T-cell (primary cell): ENCODE data around the gene APOBEC3C. TPM values are rescaled to one million over a fixed set of nuclear protein-coding genes. Genes with fewer than 3 reads are reported as not detected.
"Not testable (repeated sequence)": the region's sequence is repeated elsewhere in the genome, so short reads cannot be mapped to it uniquely, and the experiment has no call there.

Experiments
- ATAC-seq, 4 experiments: fragments of 200-7000 bp in 3 of 4; fragments of 150-1000 bp in 1 of 4; cut with Tn5 transposase; replicated peaks in 1 of 4; 1 replicate in 3 of 4; 2 replicates in 1 of 4; pipeline ENCODE4 v1.10.0; 2021; ENCODE audit warnings: moderate library complexity in 3 of 4, mild to moderate bottlenecking in 2 of 4, moderate number of reproducible peaks in 1 of 4
- CTCF ChIA-PET, 2 donors: fragments of 300-600 bp; sonication (Branson Sonifier 250); formaldehyde crosslinking; loops; one replicate each; lab custom pipeline; 2022; ENCODE audit warnings: antibody characterized with exemption in 2 of 2; lab: Charles Lee
- POLR2A ChIA-PET, 2 donors: fragments of 300-600 bp; sonication (Branson Sonifier 250); formaldehyde crosslinking; loops; one replicate each; lab custom pipeline; 2022; ENCODE audit warnings: antibody characterized with exemption in 2 of 2; lab: Charles Lee
- DNase-seq, 35 experiments: peaks; one replicate each; pipeline versions ENCODE4 v3.0.0 to v3.0.0-alpha.2; 2013 to 2023
- H3K27ac ChIP-seq: one replicate; pipeline ENCODE4 v1.5.1; 2013; ENCODE audit warnings: low read length
- H3K27me3 ChIP-seq, 2 experiments: replicated peaks in 1 of 2; 1 replicate in 1 of 2; 2 replicates in 1 of 2; pipeline versions ENCODE4 v1.6.1 to v1.7.0; 2013; ENCODE audit warnings: low read length in 1 of 2, mixed read lengths in 1 of 2; ENCODE audit not compliant: control insufficient read depth in 2 of 2, insufficient read depth in 2 of 2; ENCODE audit errors: extremely low read depth in 1 of 2
- H3K36me3 ChIP-seq, 2 donors: 1 replicate in 1 of 2; 2 replicates in 1 of 2; pipeline versions ENCODE4 v1.6.1 to v1.7.0; 2013; ENCODE audit warnings: low read length in 1 of 2; ENCODE audit not compliant: control insufficient read depth in 2 of 2, insufficient read depth in 1 of 2; ENCODE audit errors: extremely low read depth in 1 of 2
- H3K4me1 ChIP-seq, 2 experiments: 1 replicate in 1 of 2; 2 replicates in 1 of 2; pipeline versions ENCODE4 v1.6.1 to v1.7.0; 2013; ENCODE audit warnings: low read length in 2 of 2, mixed read lengths in 1 of 2; ENCODE audit not compliant: insufficient read depth in 2 of 2, control insufficient read depth in 1 of 2; ENCODE audit errors: extremely low read depth in 1 of 2
- H3K4me3 ChIP-seq, 2 donors: 1 replicate in 1 of 2; 2 replicates in 1 of 2; pipeline versions ENCODE4 v1.5.1 to v1.7.0; 2013; ENCODE audit warnings: mild to moderate bottlenecking in 2 of 2, low read length in 1 of 2, moderate library complexity in 1 of 2; ENCODE audit not compliant: control insufficient read depth in 1 of 2; ENCODE audit errors: extremely low read depth in 1 of 2
- H3K9me3 ChIP-seq: 2 replicates; pipeline ENCODE4 v1.7.0; 2013
- H3K27ac Mint-ChIP-seq, 2 donors: one replicate each; pipeline ENCODE4 v1.8.0; 2020 to 2021; ENCODE audit warnings: mild to moderate bottlenecking in 2 of 2, mixed read lengths in 2 of 2
- H3K27me3 Mint-ChIP-seq, 2 donors: one replicate each; pipeline ENCODE4 v1.8.0; 2021 to 2022; ENCODE audit warnings: mixed read lengths in 2 of 2
- H3K36me3 Mint-ChIP-seq: one replicate; pipeline ENCODE4 v1.8.0; 2021; ENCODE audit warnings: mixed read lengths
- H3K4me1 Mint-ChIP-seq, 3 donors: one replicate each; pipeline ENCODE4 v1.8.0; 2020 to 2022; ENCODE audit warnings: mixed read lengths in 3 of 3, mild to moderate bottlenecking in 1 of 3
- H3K4me3 Mint-ChIP-seq, 3 donors: one replicate each; pipeline ENCODE4 v1.8.0; 2020 to 2022; ENCODE audit warnings: mild to moderate bottlenecking in 3 of 3, mixed read lengths in 3 of 3, moderate library complexity in 3 of 3
- H3K9me3 Mint-ChIP-seq, 3 donors: one replicate each; pipeline ENCODE4 v1.8.0; 2020 to 2022; ENCODE audit warnings: mixed read lengths in 3 of 3
- WGBS: methylation state at CpG from one replicate; pipeline ENCODE4 v1.1.5; 2013; ENCODE audit warnings: missing lambda C conversion rate; ENCODE audit not compliant: insufficient coverage; 5-methylcytosine and 5-hydroxymethylcytosine counted together
- total RNA-seq, 35 experiments: library from RNA in 6 of 35; stranded (reverse) in 6 of 35; fragments of 120-200 nt in 1 of 35; gene quantifications; one replicate each; pipeline versions ENCODE4 v1.2.1 to v1.2.4 and lab custom pipeline; 2013 to 2026

APOBEC3C gene
- total RNA-seq, 5 donors from 2014 or later (not counting 1 experiment from before 2014, with no cell fraction given) = 32.9 to 61.7 (median 52.1) TPM

DNA sequence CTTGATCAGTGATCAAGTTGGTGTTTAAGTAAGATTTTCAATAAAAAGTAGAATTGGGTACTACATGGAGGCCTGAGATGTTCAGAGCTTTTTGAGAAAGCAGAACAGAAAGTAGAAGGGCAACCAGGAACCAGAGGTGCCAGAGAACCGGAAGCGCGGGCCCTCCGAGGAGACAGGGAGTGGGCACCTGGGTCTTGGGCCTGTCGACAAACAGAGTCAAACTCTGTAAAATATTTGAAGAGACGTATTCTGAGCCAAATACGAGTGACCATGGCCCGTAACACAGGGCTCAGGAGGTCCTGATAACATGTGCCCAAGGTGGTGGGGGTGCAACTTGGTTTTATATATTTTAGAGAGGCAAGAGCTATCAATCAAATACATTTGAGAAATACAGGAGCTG lies 49.8 kb downstream of the APOBEC3C start:
- H3K9me3 Mint-ChIP-seq, H3K27me3 Mint-ChIP-seq, H3K9me3 ChIP-seq, H3K4me3 Mint-ChIP-seq, CTCF ChIA-PET, H3K36me3 ChIP-seq, H3K36me3 Mint-ChIP-seq, H3K27ac ChIP-seq, DNase-seq, ATAC-seq, H3K4me3 ChIP-seq, H3K27me3 ChIP-seq: not testable (repeated sequence)
- 82% methylated on average over 7 of the region's 8 CpGs for WGBS
- POLR2A ChIA-PET = interaction anchor here in 1 of 2 donors (0.6 kb wide), 1 partner anchor 225 kb away, joined by 3 read pairs; no protein-coding TSS in a partner anchor
- H3K4me1 Mint-ChIP-seq = peaks cover 0 to 12% (median 3%) of the 10 kb centered on the region in 3 donors
- peaks cover 0 to 11% of the 10 kb centered on the region in 2 experiments for H3K4me1 ChIP-seq
- peak overlapping the region in 1 of 2 donors; percentile 77 for H3K27ac Mint-ChIP-seq

DNA sequence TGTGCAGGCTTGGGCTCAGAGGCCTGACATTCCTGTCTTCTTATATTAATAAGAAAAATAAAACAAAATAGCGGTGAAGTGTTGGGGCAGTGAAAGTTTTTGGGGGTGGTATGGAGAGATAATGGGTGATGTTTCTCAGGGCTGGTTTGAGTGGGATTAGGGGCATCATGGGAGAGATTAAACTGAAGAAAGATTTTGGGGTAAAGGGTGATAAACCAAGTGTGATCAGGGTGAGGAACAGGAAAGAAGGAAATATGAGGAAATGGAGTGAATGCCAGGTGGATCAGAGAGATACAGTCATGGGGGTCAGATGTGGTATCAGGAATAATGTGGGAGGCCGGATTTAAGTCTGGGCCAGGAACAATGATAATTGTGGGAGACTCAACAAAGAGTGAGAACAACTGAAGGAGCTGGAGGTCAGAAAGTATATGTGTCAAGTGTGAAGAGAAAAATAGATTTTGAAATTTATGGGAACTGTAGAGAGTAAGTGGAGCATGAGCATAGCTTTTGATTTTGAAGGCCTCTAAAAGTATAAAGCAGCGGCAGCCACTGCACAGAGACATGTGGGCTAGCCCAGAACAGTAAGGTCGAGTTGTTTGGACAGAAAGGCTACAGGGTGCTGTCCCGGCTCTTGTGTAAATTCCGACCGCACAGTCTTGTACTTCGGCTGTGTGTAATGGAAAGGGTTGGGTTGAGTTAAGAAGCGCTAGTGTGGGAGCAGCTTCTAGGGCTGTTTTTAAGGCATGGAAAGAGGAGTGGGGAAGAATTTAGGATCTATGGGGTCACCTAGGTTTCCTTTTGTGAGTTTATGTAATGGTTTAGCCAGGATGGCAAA lies 52.6 kb downstream of the APOBEC3C start:
- H3K27me3 ChIP-seq, H3K36me3 Mint-ChIP-seq, CTCF ChIA-PET, H3K4me3 ChIP-seq, H3K9me3 Mint-ChIP-seq, DNase-seq, H3K27ac Mint-ChIP-seq, POLR2A ChIA-PET, H3K27me3 Mint-ChIP-seq, H3K4me3 Mint-ChIP-seq, H3K9me3 ChIP-seq, ATAC-seq, H3K36me3 ChIP-seq: not testable (repeated sequence)
- 88% methylated on average over 8 of the region's 9 CpGs for WGBS
- peaks cover 0 to 11% of the 10 kb centered on the region in 2 experiments for H3K4me1 ChIP-seq
- H3K4me1 Mint-ChIP-seq = peaks cover 0 to 12% (median 3%) of the 10 kb centered on the region in 3 donors
- H3K27ac ChIP-seq = peak overlapping the region; percentile 53

DNA sequence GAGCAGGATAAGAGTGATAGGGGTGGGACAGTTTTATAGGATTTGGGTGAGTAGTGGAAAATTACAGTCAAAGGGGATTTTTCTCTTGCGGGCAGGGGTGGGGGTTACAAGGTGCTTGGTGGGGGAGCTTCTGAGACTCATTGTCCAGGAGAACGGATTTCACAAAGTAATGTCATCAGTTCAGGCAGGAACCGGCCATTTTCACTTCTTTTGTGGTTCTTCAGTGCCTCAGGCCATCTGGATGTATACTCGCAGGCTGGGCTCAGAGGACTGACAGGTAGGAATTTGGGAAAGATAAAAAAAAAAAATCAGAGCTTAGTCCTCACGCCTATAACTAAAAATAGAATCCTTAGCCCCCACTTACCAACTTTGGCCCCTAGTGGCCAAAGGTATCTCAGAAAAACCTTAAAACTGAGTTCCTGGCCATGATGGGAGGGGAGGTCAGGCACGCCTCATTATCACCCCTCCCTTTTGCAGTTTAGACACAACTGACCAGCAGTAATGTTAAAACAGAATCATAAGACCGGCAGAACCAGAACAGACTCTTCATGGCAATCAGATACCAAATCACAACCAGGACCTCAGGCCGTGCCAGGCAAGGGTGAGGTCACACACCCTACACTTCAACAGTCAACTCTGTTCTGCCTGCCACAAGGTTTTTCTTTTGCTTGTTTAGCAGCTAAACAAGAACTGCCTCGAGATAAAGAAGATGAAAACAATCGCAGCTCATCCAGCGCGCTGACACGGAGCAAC lies 54.2 kb downstream of the APOBEC3C start:
- Mint-ChIP-seq H3K27me3 (no peaks in the 10 kb centered on the region), H3K27ac (no peak overlapping the region), H3K4me1 (peaks cover 0 to 16% (median 3%) of the 10 kb centered on the region in 3 donors), H3K4me3 (no peak overlapping the region), H3K36me3 (no peaks in the 10 kb centered on the region), H3K9me3 (no peaks in the 10 kb centered on the region)
- no peak overlapping the region for H3K27ac ChIP-seq
- ChIA-PET POLR2A (no interaction called here), CTCF (no interaction called here)
- whole genome bisulfite sequencing = 78% methylated on average over 10 of the region's 13 CpGs
- no peaks in the 10 kb centered on the region for H3K36me3 ChIP-seq
- no peaks in the 10 kb centered on the region for H3K27me3 ChIP-seq
- peaks cover 0 to 11% of the 10 kb centered on the region in 2 experiments for H3K4me1 ChIP-seq
- DNase-seq (no peak), ATAC-seq (no peak)
- H3K4me3 ChIP-seq = no peak overlapping the region
- H3K9me3 ChIP-seq = no peaks in the 10 kb centered on the region

Other genes with a start within 250 kb of the APOBEC3C start
- 10 to 100 TPM in 2 of 5 donors, 1 to 10 TPM in 3; 5.4 to 13.0 (median 8.8) TPM for gene DNAL4, start 220.1 kb upstream of the APOBEC3C start, total RNA-seq
- 10 to 100 TPM in 2 of 5 donors, 1 to 10 TPM in 3; 4.9 to 13.2 (median 9.1) TPM for gene NPTXR, start 170.2 kb upstream of the APOBEC3C start, total RNA-seq
- 10 to 100 TPM; 41.2 to 92.0 (median 87.1) TPM for gene CBX6, start 142.0 kb upstream of the APOBEC3C start, total RNA-seq
- gene APOBEC3A, start 56.6 kb upstream of the APOBEC3C start, total RNA-seq = not detected
- gene APOBEC3B, start 31.9 kb upstream of the APOBEC3C start, total RNA-seq = 1 to 10 TPM; 1.4 to 2.4 (median 1.9) TPM
- gene APOBEC3D, start 6.9 kb downstream of the APOBEC3C start, total RNA-seq = 10 to 100 TPM; 17.1 to 27.2 (median 24.4) TPM
- gene APOBEC3F, start 26.6 kb downstream of the APOBEC3C start, total RNA-seq = 10 to 100 TPM; 14.3 to 29.1 (median 18.5) TPM
- 10 to 100 TPM; 29.7 to 71.3 (median 62.7) TPM for gene APOBEC3G, start 63.0 kb downstream of the APOBEC3C start, total RNA-seq
- gene APOBEC3H, start 83.0 kb downstream of the APOBEC3C start, total RNA-seq = 1 to 10 TPM; 1.1 to 6.9 (median 6.1) TPM
- gene CBX7, start 138.4 kb downstream of the APOBEC3C start, total RNA-seq = 100 to 1,000 TPM in 3 of 5 donors, 10 to 100 TPM in 2; 67.4 to 160 (median 149) TPM
- gene PDGFB, start 230.7 kb downstream of the APOBEC3C start, total RNA-seq = 10 to 100 TPM in 2 of 5 donors, 1 to 10 TPM in 3; 2.9 to 18.3 (median 4.6) TPM